Stimulated activated naive CD8-positive, alpha-beta T cell treated with anti-CD3 and anti-CD28 coated beads, Interleukin-15, Interleukin-2, amounts not matched to agents 100 ng/mL and 50 ng/mL, for 24 hours (primary cell): Measurements from ENCODE around the gene CRHR2.

Experiments
- H3K27ac Mint-ChIP-seq: one replicate; pipeline ENCODE4 v1.8.0; 2021; ENCODE audit warnings: mild to moderate bottlenecking, mixed read lengths
- H3K27me3 Mint-ChIP-seq: one replicate; pipeline ENCODE4 v1.8.0; 2021; ENCODE audit warnings: mixed read lengths
- H3K36me3 Mint-ChIP-seq: one replicate; pipeline ENCODE4 v1.8.0; 2021; ENCODE audit warnings: low read depth, mixed read lengths
- H3K4me1 Mint-ChIP-seq: one replicate; pipeline ENCODE4 v1.8.0; 2021; ENCODE audit warnings: low read depth, mixed read lengths
- H3K4me3 Mint-ChIP-seq: one replicate; pipeline ENCODE4 v1.8.0; 2021; ENCODE audit warnings: mild to moderate bottlenecking, mixed read lengths
- H3K9me3 Mint-ChIP-seq: one replicate; pipeline ENCODE4 v1.8.0; 2021; ENCODE audit warnings: mixed read lengths

CRHR2 gene

GRCh38 chr7:30678805-30679204 lies 3.5 kb downstream of the CRHR2 start:
- no peak overlapping the region for H3K27ac Mint-ChIP-seq
- H3K4me3 Mint-ChIP-seq: no peak overlapping the region
- H3K9me3 Mint-ChIP-seq: no peaks in the 10 kb centered on the region
- H3K27me3 Mint-ChIP-seq: peaks cover 58% of the 10 kb centered on the region
- no peaks in the 10 kb centered on the region for H3K36me3 Mint-ChIP-seq
- H3K4me1 Mint-ChIP-seq: peaks cover 12% of the 10 kb centered on the region

GRCh38 chr7:30674876-30675275 lies 7.4 kb downstream of the CRHR2 start:
- Mint-ChIP-seq H3K27me3 (peaks cover 30% of the 10 kb centered on the region), H3K36me3 (no peaks in the 10 kb centered on the region), H3K27ac (no peak overlapping the region), H3K4me3 (no peak overlapping the region), H3K9me3 (no peaks in the 10 kb centered on the region), H3K4me1 (no peaks in the 10 kb centered on the region)

GRCh38 chr7:30674420-30674819 lies 7.8 kb downstream of the CRHR2 start:
- Mint-ChIP-seq H3K9me3 (no peaks in the 10 kb centered on the region), H3K36me3 (no peaks in the 10 kb centered on the region), H3K27ac (no peak overlapping the region)

DNA sequence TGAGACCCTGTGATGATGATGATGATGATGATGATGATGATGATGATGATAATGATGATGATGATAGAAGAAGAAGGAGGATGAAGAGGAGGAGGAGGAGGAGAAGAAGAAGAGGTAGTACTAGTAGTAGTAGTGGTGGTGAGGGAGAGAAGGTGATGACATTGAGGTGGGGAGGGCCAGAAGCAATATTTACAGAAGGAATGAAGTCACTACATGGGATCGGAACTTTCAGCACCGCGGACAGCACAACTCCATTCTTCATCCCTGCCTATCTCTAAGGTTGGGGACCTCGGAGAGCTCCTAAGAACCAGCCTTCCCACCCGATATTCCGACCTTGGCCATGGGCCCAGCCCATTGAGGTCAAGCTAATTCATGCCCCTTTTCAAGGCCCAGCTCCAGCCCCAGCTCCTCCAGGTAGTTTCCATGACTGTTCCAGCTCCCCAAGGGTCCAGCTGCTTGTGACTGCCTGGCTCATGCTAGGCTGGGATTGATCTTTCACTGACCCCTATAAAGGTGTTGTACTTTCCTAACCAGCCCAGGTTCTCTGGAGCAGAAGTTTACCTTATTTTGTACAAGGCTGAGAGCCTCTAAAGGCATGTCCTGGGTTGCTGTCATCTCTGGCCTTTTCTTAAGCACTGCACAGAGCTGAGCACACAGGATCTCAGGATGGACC lies 10.3 kb downstream of the CRHR2 start:
- Mint-ChIP-seq H3K27me3 (peaks cover 11% of the 10 kb centered on the region), H3K4me3 (no peak overlapping the region), H3K27ac (no peak overlapping the region), H3K4me1 (no peaks in the 10 kb centered on the region), H3K9me3 (no peaks in the 10 kb centered on the region), H3K36me3 (no peaks in the 10 kb centered on the region)

More at GRCh38 chr7:30674420-30674819, 7.8 kb downstream of the CRHR2 start:
- H3K4me1 Mint-ChIP-seq: no peaks in the 10 kb centered on the region
- H3K4me3 Mint-ChIP-seq: no peak overlapping the region
- H3K27me3 Mint-ChIP-seq: peaks cover 25% of the 10 kb centered on the region

DNA sequence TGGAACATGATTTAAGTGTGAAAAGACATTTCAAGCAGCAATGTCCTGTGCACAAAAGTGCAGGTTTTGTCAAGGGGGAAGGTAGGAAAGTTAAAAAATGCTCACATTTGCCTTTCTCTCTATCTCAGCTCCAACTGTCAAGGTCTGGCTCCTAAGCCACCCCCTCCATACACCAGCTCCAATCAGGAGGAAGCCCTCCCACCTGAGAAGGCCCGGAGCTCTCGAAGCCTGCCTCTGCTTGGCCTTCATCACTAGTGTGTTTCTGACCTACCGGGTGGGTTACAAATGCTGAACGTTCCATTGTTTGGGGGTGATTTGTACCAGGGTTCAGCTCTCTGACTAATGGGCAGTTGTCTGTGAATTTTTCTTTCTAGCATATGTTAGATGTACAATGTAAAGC lies 14.2 kb downstream of the CRHR2 start:
- H3K36me3 Mint-ChIP-seq: no peaks in the 10 kb centered on the region
- H3K4me3 Mint-ChIP-seq: no peak overlapping the region
- H3K27me3 Mint-ChIP-seq: peaks cover 3% of the 10 kb centered on the region
- no peaks in the 10 kb centered on the region for H3K4me1 Mint-ChIP-seq
- H3K9me3 Mint-ChIP-seq: no peaks in the 10 kb centered on the region
- no peak overlapping the region for H3K27ac Mint-ChIP-seq

- Mint-ChIP-seq H3K27me3 (peaks cover 3% of the 10 kb centered on the region), H3K4me3 (no peak overlapping the region), H3K4me1 (no peaks in the 10 kb centered on the region), H3K36me3 (no peaks in the 10 kb centered on the region), H3K27ac (no peak overlapping the region), H3K9me3 (no peaks in the 10 kb centered on the region)
Measured at GRCh38 chr7:30667172-30667571, 15.1 kb downstream of the CRHR2 start.

GRCh38 chr7:30665449-30665848 lies 16.8 kb downstream of the CRHR2 start:
- H3K27ac Mint-ChIP-seq: no peak overlapping the region
- H3K27me3 Mint-ChIP-seq: no peaks in the 10 kb centered on the region
- no peaks in the 10 kb centered on the region for H3K4me1 Mint-ChIP-seq
- no peaks in the 10 kb centered on the region for H3K36me3 Mint-ChIP-seq
- H3K4me3 Mint-ChIP-seq: no peak overlapping the region
- no peaks in the 10 kb centered on the region for H3K9me3 Mint-ChIP-seq

DNA sequence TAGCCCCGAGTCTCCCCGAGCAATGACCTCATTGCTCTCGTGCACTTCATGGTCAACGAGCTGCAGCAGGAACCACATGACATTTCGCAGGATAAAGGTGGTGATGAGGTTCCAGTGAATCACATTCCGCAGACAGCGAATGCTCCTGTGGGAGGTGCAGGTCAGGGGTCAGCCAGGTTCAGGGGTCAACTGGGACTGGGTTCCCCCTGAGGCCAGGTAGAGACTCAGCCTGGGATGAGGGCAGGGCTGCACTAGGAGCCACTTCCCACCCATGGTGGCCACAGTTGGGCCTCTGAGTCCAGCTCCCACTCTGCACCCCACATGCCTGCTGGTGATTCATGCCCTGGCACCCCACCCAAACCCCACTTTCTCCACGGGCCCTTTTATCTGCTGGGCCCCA lies 17.2 kb downstream of the CRHR2 start:
- no peak overlapping the region for H3K4me3 Mint-ChIP-seq
- H3K27ac Mint-ChIP-seq: no peak overlapping the region
- H3K27me3 Mint-ChIP-seq: no peaks in the 10 kb centered on the region
- no peaks in the 10 kb centered on the region for H3K9me3 Mint-ChIP-seq
- no peaks in the 10 kb centered on the region for H3K4me1 Mint-ChIP-seq
- H3K36me3 Mint-ChIP-seq: no peaks in the 10 kb centered on the region

GRCh38 chr7:30664184-30664885 lies 17.9 kb downstream of the CRHR2 start:
- H3K4me3 Mint-ChIP-seq: no peak overlapping the region
- no peaks in the 10 kb centered on the region for H3K4me1 Mint-ChIP-seq
- no peaks in the 10 kb centered on the region for H3K36me3 Mint-ChIP-seq
- no peaks in the 10 kb centered on the region for H3K9me3 Mint-ChIP-seq
- H3K27me3 Mint-ChIP-seq: no peaks in the 10 kb centered on the region
- no peak overlapping the region for H3K27ac Mint-ChIP-seq

GRCh38 chr7:30663414-30663813 lies 18.8 kb downstream of the CRHR2 start:
- H3K4me3 Mint-ChIP-seq: no peak overlapping the region
- no peaks in the 10 kb centered on the region for H3K9me3 Mint-ChIP-seq
- no peak overlapping the region for H3K27ac Mint-ChIP-seq

GRCh38 chr7:30662431-30662939 lies 19.8 kb downstream of the CRHR2 start:
- Mint-ChIP-seq H3K9me3 (no peaks in the 10 kb centered on the region), H3K27ac (no peak overlapping the region), H3K4me1 (no peaks in the 10 kb centered on the region), H3K27me3 (no peaks in the 10 kb centered on the region), H3K36me3 (no peaks in the 10 kb centered on the region), H3K4me3 (no peak overlapping the region)

More at GRCh38 chr7:30663414-30663813, 18.8 kb downstream of the CRHR2 start:
- no peaks in the 10 kb centered on the region for H3K36me3 Mint-ChIP-seq
- no peaks in the 10 kb centered on the region for H3K4me1 Mint-ChIP-seq
- H3K27me3 Mint-ChIP-seq: no peaks in the 10 kb centered on the region

GRCh38 chr7:30661926-30662325 lies 20.3 kb downstream of the CRHR2 start:
- Mint-ChIP-seq H3K27ac (no peak overlapping the region), H3K4me1 (no peaks in the 10 kb centered on the region)

DNA sequence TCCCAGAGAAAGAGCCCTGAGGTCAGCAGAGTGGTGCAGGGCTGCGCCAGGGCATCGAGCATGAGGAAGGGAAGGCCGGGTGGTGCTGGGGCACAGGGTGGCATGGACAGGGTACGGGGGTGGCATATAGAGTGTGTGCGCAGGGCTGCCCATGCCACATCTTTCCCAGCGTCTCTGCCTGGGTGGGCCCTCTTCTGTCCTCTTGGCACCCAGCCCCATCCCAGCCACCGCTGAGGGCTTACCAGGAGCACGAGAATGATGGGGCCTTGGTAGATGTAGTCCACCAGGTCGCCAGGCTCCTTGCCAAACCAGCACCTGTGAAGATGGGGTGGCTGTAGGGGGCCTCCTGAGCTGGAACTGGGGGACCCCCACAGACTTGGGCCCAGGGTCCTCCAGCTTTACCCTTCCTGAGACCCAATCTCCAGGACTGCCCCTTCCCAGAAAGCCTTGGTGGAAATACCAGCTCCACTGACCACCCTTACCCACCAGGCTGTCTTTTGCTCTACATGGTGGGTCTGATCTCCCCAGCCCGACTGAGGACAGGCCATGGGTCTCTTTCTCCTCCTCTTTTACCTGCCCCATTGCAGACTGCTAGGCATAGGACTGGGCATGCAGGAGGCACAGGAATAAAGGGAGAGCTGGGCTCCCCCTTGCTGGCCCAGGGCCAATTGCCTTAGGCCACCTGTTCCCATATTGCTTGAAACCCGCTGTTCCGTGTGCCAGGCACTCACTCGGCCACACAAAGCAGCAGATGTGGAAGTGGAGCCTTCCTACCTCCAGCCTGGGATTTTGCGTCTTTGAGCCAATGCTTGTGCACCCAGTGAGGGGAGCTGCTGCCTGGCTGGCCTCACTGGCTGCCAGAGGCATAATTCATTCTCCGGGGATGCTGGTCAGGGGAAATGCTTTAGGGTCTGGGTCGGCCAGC lies 21.7 kb downstream of the CRHR2 start:
- H3K4me3 Mint-ChIP-seq: no peak overlapping the region
- no peak overlapping the region for H3K27ac Mint-ChIP-seq
- H3K36me3 Mint-ChIP-seq: no peaks in the 10 kb centered on the region

More at GRCh38 chr7:30661926-30662325, 20.3 kb downstream of the CRHR2 start:
- H3K36me3 Mint-ChIP-seq: no peaks in the 10 kb centered on the region
- no peaks in the 10 kb centered on the region for H3K27me3 Mint-ChIP-seq
- no peaks in the 10 kb centered on the region for H3K9me3 Mint-ChIP-seq
- H3K4me3 Mint-ChIP-seq: no peak overlapping the region

GRCh38 chr7:30659312-30659711 lies 22.9 kb downstream of the CRHR2 start:
- Mint-ChIP-seq H3K27me3 (no peaks in the 10 kb centered on the region), H3K36me3 (no peaks in the 10 kb centered on the region), H3K27ac (no peak overlapping the region), H3K4me1 (no peaks in the 10 kb centered on the region), H3K4me3 (no peak overlapping the region), H3K9me3 (no peaks in the 10 kb centered on the region)

More for the DNA sequence above, 21.7 kb downstream of the CRHR2 start:
- no peaks in the 10 kb centered on the region for H3K4me1 Mint-ChIP-seq
- no peaks in the 10 kb centered on the region for H3K27me3 Mint-ChIP-seq
- H3K9me3 Mint-ChIP-seq: no peaks in the 10 kb centered on the region
